Purkinje cell (primary cell): ENCODE measurements around the gene SMIM8. TPM values are rescaled to one million over a fixed set of nuclear protein-coding genes. Genes with fewer than 3 reads are reported as not detected.

Experiments used
- polyA plus RNA-seq: library from polyadenylated mRNA; unstranded; fragments of >200 nt; fragmentation: Nextera tagmentation; gene quantifications from 2 replicates; pipeline ENCODE4 v1.2.1, GENCODE V29; 2014

Gene SMIM8
- polyA plus RNA-seq = 101 and 109 TPM in 2 replicates

GRCh38 chr6:87322304-87323212 lies at the start of gene SMIM8:
SMIM8 (plus strand) TSS chr6:87322588; CDS start chr6:87337032, 14,444 bp downstream.

GRCh38 chr6:87344731-87345130 lies 22.3 kb downstream of the SMIM8 start, which contains the start of gene C6orf163:
C6orf163 (plus strand) TSS chr6:87344813; CDS start chr6:87345100, 287 bp downstream.

Other genes with a start within 250 kb of the SMIM8 start
- not detected in 2 replicates for gene CGA, start 227.5 kb upstream of the SMIM8 start, polyA plus RNA-seq
- gene ZNF292, start 167.0 kb upstream of the SMIM8 start, polyA plus RNA-seq = 18.9 and 27.4 TPM in 2 replicates
- gene GJB7, start 6.7 kb downstream of the SMIM8 start, polyA plus RNA-seq = not detected in 2 replicates
- gene C6orf163, start 22.2 kb downstream of the SMIM8 start, polyA plus RNA-seq = 2.4 and 3.3 TPM in 2 replicates
- 3.8 and 5.3 TPM in 2 replicates for gene CFAP206, start 85.4 kb downstream of the SMIM8 start, polyA plus RNA-seq
- gene SLC35A1, start 150.4 kb downstream of the SMIM8 start, polyA plus RNA-seq = 39.2 and 58.4 TPM in 2 replicates